ENCODE results near the gene IGLL1.
"Not testable (repeated sequence)": the region's sequence is repeated elsewhere in the genome, so short reads cannot be mapped to it uniquely, and the experiment has no call there.

Gene IGLL1

DNA sequence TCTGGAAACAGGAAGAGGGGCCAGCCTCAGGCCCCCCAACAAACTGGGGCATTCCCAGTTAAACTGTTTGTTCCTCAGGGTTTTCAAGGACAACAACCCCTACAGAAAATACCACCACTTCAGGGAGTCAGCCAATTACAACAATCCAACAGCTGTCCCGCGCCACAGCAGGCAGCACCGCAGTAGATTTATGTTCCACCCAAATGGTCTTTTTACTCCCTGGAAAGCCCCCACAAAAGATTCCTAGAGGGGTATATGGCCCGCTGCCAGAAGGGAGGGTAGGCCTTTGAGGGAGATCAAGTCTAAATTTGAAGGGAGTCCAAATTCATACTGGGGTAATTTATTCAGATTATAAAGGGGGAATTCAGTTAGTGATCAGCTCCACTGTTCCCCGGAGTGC is 39.3 kb downstream of the IGLL1 start:
- DNase-seq (ENCODE audit: low read depth) = not testable (repeated sequence)

DNA sequence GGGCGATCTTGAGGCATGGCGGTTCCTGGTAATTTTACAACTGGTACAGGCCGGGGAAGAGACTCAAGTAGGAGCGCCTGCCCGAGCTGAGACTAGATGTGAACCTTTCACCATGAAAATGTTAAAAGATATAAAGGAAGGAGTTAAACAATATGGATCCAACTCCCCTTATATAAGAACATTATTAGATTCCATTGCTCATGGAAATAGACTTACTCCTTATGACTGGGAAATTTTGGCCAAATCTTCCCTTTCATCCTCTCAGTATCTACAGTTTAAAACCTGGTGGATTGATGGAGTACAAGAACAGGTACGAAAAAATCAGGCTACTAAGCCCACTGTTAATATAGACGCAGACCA is 40.3 kb downstream of the IGLL1 start:
- not testable (repeated sequence) for DNase-seq (ENCODE audit: low read depth)

DNA sequence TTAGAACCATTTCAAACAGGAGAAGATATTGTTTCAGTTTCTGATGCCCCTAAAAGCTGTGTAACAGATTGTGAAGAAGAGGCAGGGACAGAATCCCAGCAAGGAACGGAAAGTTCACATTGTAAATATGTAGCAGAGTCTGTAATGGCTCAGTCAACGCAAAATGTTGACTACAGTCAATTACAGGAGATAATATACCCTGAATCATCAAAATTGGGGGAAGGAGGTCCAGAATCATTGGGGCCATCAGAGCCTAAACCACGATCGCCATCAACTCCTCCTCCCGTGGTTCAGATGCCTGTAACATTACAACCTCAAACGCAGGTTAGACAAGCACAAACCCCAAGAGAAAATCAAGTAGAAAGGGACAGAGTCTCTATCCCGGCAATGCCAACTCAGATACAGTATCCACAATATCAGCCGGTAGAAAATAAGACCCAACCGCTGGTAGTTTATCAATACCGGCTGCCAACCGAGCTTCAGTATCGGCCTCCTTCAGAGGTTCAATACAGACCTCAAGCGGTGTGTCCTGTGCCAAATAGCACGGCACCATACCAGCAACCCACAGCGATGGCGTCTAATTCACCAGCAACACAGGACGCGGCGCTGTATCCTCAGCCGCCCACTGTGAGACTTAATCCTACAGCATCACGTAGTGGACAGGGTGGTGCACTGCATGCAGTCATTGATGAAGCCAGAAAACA is 40.8 kb downstream of the IGLL1 start:
- no peak for DNase-seq (ENCODE audit: low read depth)

DNA sequence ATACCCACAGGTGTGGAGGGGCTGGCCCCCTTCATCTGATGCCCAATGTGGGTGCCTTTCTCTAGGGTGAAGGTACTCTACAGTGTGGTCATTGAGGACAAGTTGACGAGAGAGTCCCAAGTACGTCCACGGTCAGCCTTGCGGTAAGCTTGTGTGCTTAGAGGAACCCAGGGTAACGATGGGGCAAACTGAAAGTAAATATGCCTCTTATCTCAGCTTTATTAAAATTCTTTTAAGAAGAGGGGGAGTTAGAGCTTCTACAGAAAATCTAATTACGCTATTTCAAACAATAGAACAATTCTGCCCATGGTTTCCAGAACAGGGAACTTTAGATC is 41.4 kb downstream of the IGLL1 start:
- DNase-seq (ENCODE audit: low read depth) = not testable (repeated sequence)

DNA sequence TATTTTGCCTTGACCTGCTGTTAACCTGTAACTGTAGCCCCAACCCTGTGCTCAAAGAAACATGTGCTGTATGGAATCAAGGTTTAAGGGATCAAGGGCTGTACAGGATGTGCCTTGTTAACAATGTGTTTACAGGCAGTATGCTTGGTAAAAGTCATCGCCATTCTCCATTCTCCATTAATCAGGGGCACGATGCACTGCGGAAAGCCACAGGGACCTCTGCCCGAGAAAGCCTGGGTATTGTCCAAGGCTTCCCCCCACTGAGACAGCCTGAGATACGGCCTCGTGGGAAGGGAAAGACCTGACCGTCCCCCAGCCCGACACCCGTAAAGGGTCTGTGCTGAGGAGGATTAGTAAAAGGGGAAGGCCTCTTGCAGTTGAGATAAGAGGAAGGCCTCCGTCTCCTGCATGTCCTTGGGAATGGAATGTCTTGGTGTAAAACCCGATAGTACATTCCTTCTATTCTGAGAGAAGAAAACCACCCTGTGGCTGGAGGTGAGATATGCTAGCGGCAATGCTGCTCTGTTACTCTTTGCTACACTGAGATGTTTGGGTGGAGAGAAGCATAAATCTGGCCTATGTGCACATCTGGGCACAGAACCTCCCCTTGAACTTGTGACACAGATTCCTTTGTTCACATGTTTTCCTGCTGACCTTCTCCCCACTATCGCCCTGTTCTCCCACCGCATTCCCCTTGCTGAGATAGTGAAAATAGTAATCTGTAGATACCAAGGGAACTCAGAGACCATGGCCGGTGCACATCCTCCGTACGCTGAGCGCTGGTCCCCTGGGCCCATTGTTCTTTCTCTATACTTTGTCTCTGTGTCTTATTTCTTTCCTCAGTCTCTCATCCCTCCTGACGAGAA is 42.0 kb downstream of the IGLL1 start:
- DNase-seq (ENCODE audit: low read depth) = not testable (repeated sequence)

DNA sequence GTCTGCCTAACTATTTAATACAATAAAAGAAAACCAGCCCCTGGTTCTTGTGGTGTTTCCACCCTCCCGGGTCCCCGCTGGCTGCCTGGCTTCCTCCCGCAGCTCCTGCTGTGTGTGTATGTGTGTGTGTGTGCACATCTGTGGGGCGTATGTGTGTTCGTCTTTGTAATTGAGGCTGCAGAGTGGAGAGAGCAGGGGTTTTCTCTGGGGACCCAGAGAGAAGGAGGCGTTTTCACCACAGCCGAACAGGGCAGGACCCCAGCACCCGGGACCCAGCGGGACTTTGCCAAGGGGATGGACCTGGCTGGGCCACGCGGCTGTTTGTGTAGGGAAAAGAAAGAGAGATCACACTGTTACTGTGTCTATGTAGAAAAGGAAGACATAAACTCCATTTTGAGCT is 42.7 kb downstream of the IGLL1 start:
- no peak for DNase-seq (ENCODE audit: low read depth)

DNA sequence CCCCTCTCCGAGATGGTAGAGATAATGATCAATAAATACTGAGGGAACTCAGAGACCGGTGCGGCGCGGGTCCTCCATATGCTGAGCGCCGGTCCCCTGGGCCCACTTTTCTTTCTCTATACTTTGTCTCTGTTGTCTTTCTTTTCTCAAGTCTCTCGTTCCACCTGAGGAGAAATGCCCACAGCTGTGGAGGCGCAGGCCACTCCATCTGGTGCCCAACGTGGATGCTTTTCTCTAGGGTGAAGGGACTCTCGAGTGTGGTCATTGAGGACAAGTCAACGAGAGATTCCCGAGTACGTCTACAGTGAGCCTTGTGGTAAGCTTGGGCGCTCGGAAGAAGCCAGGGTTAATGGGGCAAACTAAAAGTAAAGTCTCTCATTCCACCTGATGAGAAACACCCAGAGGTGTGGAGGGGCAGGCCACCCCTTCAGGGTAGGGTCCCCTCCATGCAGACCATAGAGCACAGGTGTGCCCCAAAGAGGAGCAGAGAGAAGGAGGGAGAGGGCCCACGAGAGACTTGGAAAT is 43.2 kb downstream of the IGLL1 start:
- DNase-seq (ENCODE audit: low read depth) = no peak

DNA sequence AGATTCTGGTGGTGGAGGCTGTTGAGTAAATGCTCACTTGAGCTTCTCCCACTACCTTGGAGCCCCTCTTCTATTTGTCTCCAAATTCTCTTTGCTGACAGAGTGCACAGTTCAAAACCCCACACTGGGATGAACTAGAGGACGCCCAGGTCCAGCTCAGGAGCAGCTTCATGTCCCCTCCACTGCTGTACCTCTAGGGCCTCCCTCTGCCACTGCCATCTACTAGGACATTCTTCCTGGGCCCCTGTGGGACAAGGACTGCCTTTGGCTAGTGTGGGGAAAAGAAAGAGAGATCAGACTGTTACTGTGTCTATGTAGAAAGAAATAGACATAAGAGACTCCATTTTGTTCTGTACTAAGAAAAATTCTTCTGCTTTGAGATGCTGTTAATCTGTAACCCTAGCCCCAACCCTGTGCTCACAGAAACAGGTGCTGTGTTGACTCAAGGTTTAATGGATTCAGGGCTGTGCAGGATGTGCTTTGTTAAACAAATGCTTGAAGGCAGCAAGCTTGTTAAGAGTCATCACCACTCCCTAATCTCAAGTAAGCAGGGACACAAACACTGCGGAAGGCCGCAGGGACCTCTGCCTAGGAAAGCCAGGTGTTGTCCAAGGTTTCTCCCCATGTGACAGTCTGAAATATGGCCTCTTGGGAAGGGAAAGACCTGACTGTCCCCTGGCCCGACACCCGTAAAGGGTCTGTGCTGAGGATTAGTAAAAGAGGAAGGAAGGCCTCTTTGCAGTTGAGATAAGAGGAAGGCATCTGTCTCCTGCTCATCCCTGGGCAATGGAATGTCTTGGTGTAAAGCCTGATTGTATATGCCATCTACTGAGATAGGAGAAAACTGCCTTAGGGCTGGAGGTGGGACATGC is 44.1 kb downstream of the IGLL1 start:
- not testable (repeated sequence) for DNase-seq (ENCODE audit: low read depth)

DNA sequence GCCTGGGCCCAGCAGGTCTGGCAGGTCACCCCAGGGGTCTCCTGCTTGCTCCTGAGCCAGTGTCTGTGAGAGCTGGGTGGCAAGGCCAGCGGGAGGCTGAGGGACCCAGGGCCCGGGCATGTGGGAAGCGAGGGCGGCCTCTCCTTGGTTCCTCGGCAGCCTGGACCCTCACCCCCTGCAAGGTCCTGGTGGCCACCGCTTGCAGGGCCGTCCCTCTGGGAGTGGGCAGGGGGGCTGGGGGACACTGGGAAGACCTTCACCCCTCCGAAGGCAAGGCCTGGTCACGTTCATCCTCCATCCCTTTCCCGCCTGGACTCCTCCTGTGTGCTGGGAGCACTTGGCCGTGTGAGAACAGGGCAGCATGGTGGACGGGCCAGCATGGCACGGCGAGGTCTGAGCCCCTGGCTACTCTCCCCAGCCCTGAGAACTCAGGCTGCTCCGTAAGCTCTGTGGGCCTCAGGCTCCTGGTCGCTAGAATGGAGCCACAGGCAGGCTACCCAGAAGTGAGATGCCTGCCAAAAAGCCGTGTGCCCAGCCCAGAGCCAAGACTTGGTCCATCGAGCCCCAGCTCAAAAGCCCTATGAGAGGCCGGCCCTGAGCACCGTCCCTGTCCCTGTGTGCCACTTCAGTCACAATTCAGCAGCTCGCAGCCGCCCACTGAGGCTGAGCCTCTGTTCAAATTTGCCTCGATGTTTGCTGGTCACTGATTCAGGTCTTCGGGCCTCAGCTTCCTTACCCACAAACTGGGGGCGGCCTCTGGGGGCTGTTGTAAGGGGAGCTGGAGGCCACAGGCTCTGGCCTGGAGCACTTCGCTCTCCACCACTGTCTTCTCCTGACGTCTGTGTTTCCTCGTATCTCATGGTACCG is 45.0 kb downstream of the IGLL1 start:
- DNase-seq (ENCODE audit: low read depth) = no peak

DNA sequence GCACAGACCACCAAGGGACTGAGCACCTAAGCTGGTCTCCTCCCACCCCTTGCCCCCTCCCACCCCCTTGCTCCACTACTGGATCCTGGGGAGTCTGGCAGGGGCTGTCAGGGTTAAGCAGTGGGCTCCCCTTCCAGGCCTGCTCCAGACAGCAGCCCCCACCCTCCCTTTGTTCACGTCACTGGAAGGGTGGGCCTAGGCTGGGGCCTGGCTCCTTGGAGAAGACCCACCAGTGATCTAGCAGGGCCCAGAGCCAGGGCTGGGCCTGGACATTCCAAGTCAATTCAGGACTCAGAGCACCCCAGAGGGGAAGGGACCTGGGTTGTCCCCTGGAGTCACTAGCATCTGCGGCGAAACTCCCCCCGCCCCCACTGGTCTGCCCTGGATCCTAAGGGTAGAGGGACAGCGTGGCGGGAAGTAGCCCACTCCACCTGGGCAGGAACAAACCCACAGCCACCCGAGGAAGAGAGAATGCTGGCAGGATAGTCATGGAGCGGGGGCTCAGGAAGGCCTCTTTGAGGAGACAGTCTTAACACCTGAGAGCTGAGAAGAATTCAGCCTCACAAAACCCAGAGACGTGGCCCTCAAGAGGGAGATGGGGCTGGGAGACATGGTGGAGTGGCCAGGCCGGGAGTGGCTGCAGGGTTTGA is 45.8 kb downstream of the IGLL1 start:
- DNase-seq (ENCODE audit: low read depth) = no peak

DNA sequence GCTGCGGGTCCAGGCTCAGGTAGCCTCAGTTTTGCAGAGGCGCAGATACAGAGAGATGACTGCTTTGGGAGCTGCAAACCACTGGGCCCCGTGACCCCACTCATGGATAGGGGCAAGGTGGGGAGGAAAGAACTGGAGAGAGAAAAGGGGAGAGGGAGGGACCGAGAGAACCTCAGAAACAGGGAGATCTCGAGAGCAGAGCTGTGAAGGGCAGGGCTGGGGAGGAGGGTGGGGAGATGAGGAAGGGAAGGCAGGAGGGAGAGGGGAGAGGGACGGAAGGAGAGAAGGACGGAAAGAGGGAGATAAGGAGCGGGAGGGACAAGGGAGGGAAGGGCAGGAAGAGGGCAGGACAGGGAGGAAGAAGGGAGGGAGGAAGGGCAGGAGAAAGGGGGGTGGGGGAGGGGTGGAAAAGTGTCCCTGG is 46.3 kb downstream of the IGLL1 start:
- DNase-seq (ENCODE audit: low read depth) = peak; percentile 96

DNA sequence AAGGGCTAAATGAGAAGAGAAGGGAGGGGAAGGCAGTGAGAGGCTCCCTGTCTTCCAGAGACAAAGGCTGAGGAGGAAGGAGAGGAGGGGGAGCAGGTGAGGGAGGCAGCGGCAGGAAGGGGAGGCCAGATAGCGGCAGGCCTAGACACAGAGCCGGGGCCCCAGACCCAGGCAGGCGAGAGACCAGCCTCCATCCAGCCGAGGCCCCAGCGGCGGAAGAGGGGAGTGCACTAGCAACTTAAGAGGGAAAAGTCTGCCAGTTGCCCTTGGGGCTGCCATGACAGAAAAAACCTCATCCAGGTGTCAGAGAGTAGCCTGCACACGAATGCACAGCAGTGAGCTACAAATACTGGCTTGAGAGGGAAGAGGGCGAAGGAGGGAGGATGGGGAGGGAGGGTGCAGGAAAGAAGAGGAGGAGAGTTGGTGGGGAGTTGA is 46.7 kb downstream of the IGLL1 start:
- DNase-seq (ENCODE audit: low read depth) = no peak

DNA sequence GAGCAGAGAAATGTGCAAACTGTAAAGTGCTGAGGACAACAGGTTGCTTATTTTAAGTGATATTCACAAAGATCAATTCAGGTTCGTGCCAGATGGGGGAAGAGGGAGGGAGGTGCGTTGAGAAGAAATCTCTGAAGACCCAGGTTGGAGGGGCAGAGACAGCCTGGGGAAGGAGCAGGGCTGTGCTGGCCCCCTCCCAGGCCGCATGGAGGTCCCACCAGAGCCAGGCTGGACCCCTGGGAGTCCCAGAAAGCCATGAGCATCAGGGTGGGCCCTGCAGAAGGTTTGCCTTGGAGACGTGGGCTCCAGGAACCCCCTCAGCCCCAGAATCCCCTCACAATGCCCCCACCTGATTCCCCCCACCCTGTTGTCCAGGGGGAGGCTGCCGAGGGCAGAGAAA is 47.4 kb downstream of the IGLL1 start:
- no peak for DNase-seq (ENCODE audit: low read depth)

DNA sequence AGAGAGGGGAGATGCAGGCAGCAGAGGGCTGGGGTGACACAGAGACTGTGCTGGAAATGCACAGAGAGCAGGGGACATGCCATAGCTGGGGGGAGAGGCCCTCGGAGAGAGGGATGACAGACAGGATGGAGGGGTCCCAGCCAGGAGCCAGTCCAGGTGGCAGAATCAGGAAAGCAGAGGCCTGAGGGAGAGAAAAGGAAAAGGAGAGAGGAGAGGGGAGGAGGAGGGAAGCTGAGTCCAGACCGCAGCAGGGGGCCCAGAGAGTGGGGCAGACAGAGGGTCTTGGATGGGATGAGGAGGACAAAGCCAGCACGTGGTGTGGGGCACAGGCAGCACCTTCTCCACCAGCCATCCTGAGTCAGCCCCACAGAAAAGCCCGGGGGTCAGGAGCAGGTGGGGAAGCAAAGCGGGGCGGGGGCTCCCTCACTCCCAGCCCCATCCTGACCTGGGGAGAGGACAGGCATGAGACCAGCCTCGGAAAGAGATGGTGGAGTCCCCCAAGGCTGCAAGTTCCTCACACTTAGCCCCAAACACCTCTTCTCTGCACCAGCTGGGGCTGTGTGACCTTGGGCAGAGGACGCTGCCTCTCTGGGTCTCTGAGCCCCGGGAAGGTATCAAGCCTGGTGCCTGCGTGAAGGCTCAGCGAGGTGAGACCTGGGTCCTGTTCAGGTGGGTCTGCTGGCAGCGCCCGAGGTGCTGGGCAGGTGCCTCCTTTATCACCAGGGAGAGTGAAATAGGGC is 48.0 kb downstream of the IGLL1 start:
- no peak for DNase-seq (ENCODE audit: low read depth)

DNA sequence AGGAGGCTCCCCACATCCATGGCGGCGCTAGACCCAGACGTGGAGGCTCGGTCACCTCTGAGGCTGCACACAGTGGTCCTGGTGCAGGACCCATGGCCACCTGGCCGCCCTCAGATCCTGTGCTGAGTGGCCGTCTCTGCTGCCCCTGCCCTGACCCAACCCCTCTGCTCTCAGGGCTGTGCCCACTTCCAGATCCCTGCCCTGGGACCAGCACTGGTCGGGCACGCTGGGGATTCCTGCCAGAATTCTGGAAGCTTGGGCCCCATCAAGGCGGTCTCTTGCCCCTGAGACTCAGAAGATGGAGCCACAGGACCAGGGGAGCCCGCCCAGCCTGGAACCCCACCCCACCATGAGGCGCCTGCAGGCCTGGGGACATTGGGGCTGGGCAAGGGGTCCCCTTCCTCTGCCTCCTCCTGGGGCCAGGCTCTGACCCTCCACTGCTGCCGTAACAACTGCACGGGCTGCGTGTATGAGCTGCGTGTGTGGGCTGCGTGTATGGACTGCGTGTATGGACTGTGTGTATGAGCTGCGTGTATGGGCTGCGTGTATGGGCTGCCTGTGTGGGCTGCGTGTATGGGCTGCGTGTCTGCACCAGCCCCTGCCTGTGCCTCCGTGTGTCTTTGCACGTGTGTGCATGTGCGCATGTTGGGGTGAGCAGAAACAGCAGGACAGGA is 48.7 kb downstream of the IGLL1 start:
- DNase-seq (ENCODE audit: low read depth) = no peak

DNA sequence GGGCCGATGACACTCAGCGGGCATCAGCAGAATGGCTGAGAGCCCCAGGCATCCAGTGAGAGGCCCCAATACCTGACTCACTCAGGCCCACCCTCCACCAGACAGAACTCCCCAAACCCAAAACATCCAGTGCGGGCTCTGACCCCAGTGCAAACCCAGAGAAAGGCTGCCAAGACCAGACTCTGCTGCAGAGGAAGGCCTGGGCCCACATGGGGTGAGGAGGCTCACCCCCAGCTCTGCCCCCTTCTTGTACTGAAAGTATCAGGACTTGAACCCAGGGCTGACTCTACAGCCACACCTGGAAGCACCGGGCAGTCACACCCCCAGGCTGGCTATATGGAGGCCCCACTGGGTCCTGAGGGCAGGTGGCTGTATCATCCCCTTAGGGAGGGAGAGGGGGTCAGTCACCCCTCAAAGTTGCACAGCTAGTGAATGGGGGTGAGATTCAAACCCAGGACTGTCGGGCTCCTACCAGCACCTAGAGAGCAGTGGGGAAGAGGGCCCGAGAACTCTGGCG is 49.3 kb downstream of the IGLL1 start:
- DNase-seq (ENCODE audit: low read depth) = no peak

DNA sequence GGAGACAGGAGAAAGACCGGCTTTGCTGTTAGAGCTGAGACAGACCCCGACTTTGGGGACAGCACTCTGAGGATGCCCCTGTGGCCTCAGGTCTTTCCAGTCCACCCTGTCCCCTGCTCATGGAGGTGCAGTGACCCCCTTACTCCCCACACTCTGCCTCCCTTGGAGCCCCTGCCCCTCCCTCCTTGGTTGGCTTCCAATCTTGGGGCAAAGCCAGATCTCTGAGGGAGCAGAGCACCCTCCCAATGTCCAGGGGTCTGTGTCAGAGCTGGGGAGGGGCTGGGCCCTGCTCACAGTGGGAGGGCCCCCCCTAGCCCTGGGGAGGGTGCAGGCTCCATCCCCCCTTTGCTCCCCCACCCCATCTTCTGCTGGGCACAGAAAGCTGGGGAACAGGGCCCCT is 50.0 kb downstream of the IGLL1 start:
- no peak for DNase-seq (ENCODE audit: low read depth)

DNA sequence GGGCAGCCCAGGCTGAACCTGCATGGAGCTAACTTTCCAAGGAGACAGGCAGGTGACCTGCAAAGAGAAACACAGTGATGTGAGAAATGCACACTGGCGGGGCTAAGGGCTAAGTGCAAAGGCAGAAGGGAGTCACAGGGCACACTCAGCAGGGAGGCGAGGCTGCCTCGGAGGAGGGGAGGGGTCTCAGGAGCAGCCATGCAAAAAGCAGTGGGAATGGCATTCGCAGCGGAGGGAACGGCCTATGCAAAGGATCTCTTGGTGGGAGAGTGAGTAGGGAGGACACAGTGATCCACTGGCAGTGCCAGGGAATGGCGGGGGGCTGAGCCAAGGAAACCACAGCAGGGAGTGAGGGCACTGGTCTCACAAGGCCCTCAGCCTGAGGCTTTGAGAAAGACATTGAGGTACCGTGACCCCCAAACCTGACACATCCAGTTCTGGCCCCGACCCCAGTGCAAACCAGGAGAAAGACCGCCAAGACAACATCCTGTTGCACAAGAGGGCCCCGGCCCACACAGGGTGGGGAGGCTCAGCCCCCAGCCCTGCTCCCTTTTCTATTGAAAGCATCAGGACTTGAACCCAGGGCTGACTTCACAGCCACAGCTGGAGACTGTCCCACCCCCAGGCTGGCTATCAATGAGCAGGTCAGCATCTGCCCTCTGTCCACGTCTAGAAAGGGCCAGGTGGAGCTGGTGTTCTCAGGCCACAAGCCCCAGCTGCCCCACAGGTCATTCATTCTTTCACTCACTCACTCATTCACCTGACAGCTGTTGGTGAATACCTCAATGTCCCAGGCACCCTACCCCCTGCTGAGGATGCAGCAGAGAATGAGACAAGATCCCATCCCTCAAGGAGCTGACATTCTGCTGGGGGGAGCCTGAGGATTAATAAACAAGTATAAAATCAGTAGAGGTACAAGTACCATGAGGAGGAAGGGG is 50.7 kb downstream of the IGLL1 start:
- DNase-seq (ENCODE audit: low read depth) = no peak
